Neural cell (in vitro differentiated cells): Measurements from ENCODE around the gene RXFP2.

ENCODE experiments used
- CTCF ChIP-seq: fragments of 450-650 bp; IDR thresholded peaks from 2 replicates; pipeline ENCODE4 v1.5.1; 2014; ENCODE audit warnings: antibody characterized with exemption, mild to moderate bottlenecking, moderate library complexity; ENCODE audit not compliant: poor library complexity, severe bottlenecking
- EZH2 ChIP-seq: fragments of 200-600, 300-800 bp; shearing (Covaris generic), sonication (generic); IDR thresholded peaks from 2 replicates; pipeline ENCODE4 v1.6.1; 2014; ENCODE audit warnings: antibody characterized with exemption, low read length, borderline replicate concordance, mild to moderate bottlenecking; ENCODE audit not compliant: insufficient read depth, poor library complexity, severe bottlenecking
- POLR2AphosphoS5 ChIP-seq: IDR thresholded peaks from 2 replicates; pipeline ENCODE4 v1.6.1; 2012
- TAF1 ChIP-seq: IDR thresholded peaks from 2 replicates; pipeline ENCODE4 v1.6.1; 2012; ENCODE audit warnings: low read depth

DNA sequence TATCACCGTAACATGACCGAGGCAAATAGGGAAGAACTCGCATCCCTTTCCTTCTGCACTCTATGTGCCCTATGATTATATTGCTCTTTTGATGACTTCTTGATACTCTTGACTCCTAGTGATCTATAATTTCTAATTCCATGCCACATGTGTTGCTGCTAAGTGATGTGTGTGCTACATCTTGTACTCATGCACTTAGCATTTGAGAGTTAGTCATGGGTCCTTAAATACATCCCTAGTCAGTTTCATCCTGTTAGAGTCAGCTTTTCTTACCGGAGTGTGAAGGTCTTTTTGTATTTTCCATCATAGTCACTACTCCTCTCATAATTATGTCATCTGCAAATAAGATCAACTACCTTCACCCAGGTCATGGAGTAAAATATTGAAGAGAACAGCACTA lies 30.2 kb downstream of the RXFP2 start:
- no peak for TF ChIP-seq EZH2
- no peak for TF ChIP-seq CTCF
- TF ChIP-seq TAF1: no peak
- TF ChIP-seq POLR2AphosphoS5: no peak
